Urinary bladder (tissue), 4 donors: ENCODE measurements around the gene B4GALT1. TPM values are rescaled to one million over a fixed set of nuclear protein-coding genes. Genes with fewer than 3 reads are reported as not detected.

ENCODE experiments used
- DNase-seq: peaks from one replicate; pipeline ENCODE4 v3.0.0-alpha.2; 2015; ENCODE audit errors: extremely low spot score
- H3K27ac ChIP-seq: one replicate; pipeline ENCODE4 v1.5.1; 2013; ENCODE audit warnings: low read depth, mild to moderate bottlenecking, moderate library complexity
- H3K36me3 ChIP-seq: one replicate; pipeline ENCODE4 v1.6.1; 2013; ENCODE audit warnings: mild to moderate bottlenecking, moderate library complexity; ENCODE audit not compliant: insufficient read depth
- H3K4me1 ChIP-seq: one replicate; pipeline ENCODE4 v1.6.1; 2013; ENCODE audit warnings: mild to moderate bottlenecking, moderate library complexity; ENCODE audit not compliant: insufficient read depth
- H3K4me3 ChIP-seq: one replicate; pipeline ENCODE4 v1.5.1; 2013; ENCODE audit warnings: low read depth, low read length
- WGBS: extraction: QIAGEN DNeasy Blood & Tissue Kit; methylation state at CpG from one replicate; pipeline ENCODE4 v1.1.7; 2013; 5-methylcytosine and 5-hydroxymethylcytosine counted together
- polyA plus RNA-seq: library from polyadenylated mRNA; stranded (reverse); fragments of 200-250 nt; gene quantifications from one replicate; pipeline ENCODE4 v1.2.3, GENCODE V29; 2013
- small RNA-seq: library from RNA; depleted of rRNA; stranded (forward); fragments of <200 nt; gene quantifications from one replicate; pipeline ENCODE3, GENCODE V24; 2014
- total RNA-seq: library from RNA; depleted of rRNA; stranded (reverse); fragments of >200 nt; gene quantifications from one replicate; pipeline ENCODE4 v1.2.3, GENCODE V29; 2014
- donor health status: healthy with polysubstance abuse.
- donor health status: healthy.

Gene B4GALT1
- total and polyA plus RNA-seq, 2 donors, result 36.4 to 57.7 TPM

GRCh38 chr9:33082538-33083326 lies 84.4 kb downstream of the B4GALT1 start:
- Histone ChIP-seq H3K27ac (no peak overlapping the region), H3K36me3 (no peaks in the 10 kb centered on the region), H3K4me1 (no peaks in the 10 kb centered on the region), H3K4me3 (no peak overlapping the region)
- 65% methylated on average over 8 of the region's 8 CpGs for WGBS
- DNase-seq, result no peak

GRCh38 chr9:33082128-33082527 lies 85.0 kb downstream of the B4GALT1 start:
- H3K27ac ChIP-seq, result no peak overlapping the region
- no peak for DNase-seq
- no peak overlapping the region for H3K4me3 ChIP-seq
- H3K36me3 ChIP-seq, result no peaks in the 10 kb centered on the region
- H3K4me1 ChIP-seq, result no peaks in the 10 kb centered on the region
- WGBS, result 69% methylated on average over 5 of the region's 5 CpGs

- 12% methylated on average over 9 of the region's 9 CpGs for WGBS
- DNase-seq, result peak; percentile 90
- Histone ChIP-seq H3K36me3 (no peaks in the 10 kb centered on the region), H3K4me1 (no peaks in the 10 kb centered on the region), H3K27ac (peak overlapping the region; percentile 65), H3K4me3 (no peak overlapping the region)
Measured at GRCh38 chr9:33081128-33081851, 85.8 kb downstream of the B4GALT1 start.

GRCh38 chr9:33080534-33080933 lies 86.6 kb downstream of the B4GALT1 start:
- no peaks in the 10 kb centered on the region for H3K4me1 ChIP-seq
- no peak overlapping the region for H3K4me3 ChIP-seq
- H3K27ac ChIP-seq, result peak overlapping the region; percentile 65
- H3K36me3 ChIP-seq, result no peaks in the 10 kb centered on the region
- 63% methylated on average over 6 of the region's 6 CpGs for WGBS
- no peak for DNase-seq

GRCh38 chr9:33076046-33077004 lies 90.8 kb downstream of the B4GALT1 start, which contains the start of gene SMU1:
SMU1 (minus strand) TSS chr9:33076674; CDS start chr9:33076608, 66 bp downstream.
- H3K4me3 ChIP-seq, result peak within 1 kb of the TSS; percentile 63
- H3K36me3 ChIP-seq, result peaks cover 4% of the 10 kb centered on the region
- peak; percentile 93 for DNase-seq
- H3K4me1 ChIP-seq, result no peaks in the 10 kb centered on the region
- WGBS, result under 1% methylated on average over 53 of the region's 53 CpGs
- H3K27ac ChIP-seq, result peak within 1 kb of the TSS; percentile 94

GRCh38 chr9:33068991-33069390 lies 98.1 kb downstream of the B4GALT1 start:
- 87% methylated on average over 1 of the region's 1 CpG for WGBS
- DNase-seq, result no peak
- Histone ChIP-seq H3K4me1 (no peaks in the 10 kb centered on the region), H3K4me3 (no peak overlapping the region), H3K36me3 (peaks cover 11% of the 10 kb centered on the region), H3K27ac (no peak overlapping the region)

GRCh38 chr9:33065157-33066076 lies 101.7 kb downstream of the B4GALT1 start:
- no peak for DNase-seq
- no peak overlapping the region for H3K27ac ChIP-seq
- peaks cover 9% of the 10 kb centered on the region for H3K36me3 ChIP-seq
- WGBS, result 89% methylated on average over 5 of the region's 5 CpGs
- no peak overlapping the region for H3K4me3 ChIP-seq
- H3K4me1 ChIP-seq, result no peaks in the 10 kb centered on the region

Small RNAs within 50 kb of the gene (small RNA-seq; reads per million reads assigned to genes)
- not detected for gene RNU4ATAC15P

Other genes with a start within 250 kb of the B4GALT1 start
- gene APTX, start 165.7 kb downstream of the B4GALT1 start, total RNA-seq, result 33.9 TPM
- gene APTX, start 165.7 kb downstream of the B4GALT1 start, polyA plus RNA-seq, result 25.2 TPM
- gene DNAJA1, start 142.1 kb downstream of the B4GALT1 start, total RNA-seq, result 97.7 TPM
- gene DNAJA1, start 142.1 kb downstream of the B4GALT1 start, polyA plus RNA-seq, result 84.0 TPM
- 37.0 TPM for gene SMU1, start 90.7 kb downstream of the B4GALT1 start, total RNA-seq
- 14.3 TPM for gene SMU1, start 90.7 kb downstream of the B4GALT1 start, polyA plus RNA-seq
- not detected for gene SPINK4, start 72.8 kb upstream of the B4GALT1 start, total RNA-seq
- gene SPINK4, start 72.8 kb upstream of the B4GALT1 start, polyA plus RNA-seq, result 2.6 TPM
- 46.8 TPM for gene BAG1, start 97.4 kb upstream of the B4GALT1 start, total RNA-seq
- gene BAG1, start 97.4 kb upstream of the B4GALT1 start, polyA plus RNA-seq, result 142 TPM
- 76.9 TPM for gene CHMP5, start 97.7 kb upstream of the B4GALT1 start, total RNA-seq
- gene CHMP5, start 97.7 kb upstream of the B4GALT1 start, polyA plus RNA-seq, result 79.6 TPM
- 24.1 TPM for gene NFX1, start 123.2 kb upstream of the B4GALT1 start, total RNA-seq
- 21.9 TPM for gene NFX1, start 123.2 kb upstream of the B4GALT1 start, polyA plus RNA-seq
- 1.9 TPM for gene AQP7, start 235.2 kb upstream of the B4GALT1 start, total RNA-seq
- gene AQP7, start 235.2 kb upstream of the B4GALT1 start, polyA plus RNA-seq, result 8.7 TPM